ENCODE data around the gene PAOX.
"Not testable (repeated sequence)": the region's sequence is repeated elsewhere in the genome, so short reads cannot be mapped to it uniquely, and the experiment has no call there.

DNA sequence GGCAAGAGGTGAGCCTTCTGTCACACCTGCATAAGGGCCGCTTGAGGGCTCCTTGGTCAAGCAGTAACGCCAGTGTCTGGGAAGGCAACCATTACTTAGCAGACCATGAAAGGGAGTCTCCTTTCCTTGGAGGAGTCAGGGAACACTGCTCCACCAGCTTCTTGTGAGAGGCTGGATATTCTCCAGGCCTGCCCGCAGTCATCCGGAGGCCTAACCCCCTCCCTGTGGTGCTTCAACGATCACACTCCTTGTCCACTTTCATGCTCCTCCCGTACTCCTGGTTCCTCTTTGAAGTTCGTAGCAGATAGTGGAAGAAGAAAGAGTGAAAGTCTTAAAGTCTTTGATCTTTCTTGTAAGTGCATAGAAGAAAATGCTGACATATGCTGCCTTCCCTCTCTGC, 11.6 kb upstream of the PAOX start:
- TF ChIP-seq, protein P1, sequence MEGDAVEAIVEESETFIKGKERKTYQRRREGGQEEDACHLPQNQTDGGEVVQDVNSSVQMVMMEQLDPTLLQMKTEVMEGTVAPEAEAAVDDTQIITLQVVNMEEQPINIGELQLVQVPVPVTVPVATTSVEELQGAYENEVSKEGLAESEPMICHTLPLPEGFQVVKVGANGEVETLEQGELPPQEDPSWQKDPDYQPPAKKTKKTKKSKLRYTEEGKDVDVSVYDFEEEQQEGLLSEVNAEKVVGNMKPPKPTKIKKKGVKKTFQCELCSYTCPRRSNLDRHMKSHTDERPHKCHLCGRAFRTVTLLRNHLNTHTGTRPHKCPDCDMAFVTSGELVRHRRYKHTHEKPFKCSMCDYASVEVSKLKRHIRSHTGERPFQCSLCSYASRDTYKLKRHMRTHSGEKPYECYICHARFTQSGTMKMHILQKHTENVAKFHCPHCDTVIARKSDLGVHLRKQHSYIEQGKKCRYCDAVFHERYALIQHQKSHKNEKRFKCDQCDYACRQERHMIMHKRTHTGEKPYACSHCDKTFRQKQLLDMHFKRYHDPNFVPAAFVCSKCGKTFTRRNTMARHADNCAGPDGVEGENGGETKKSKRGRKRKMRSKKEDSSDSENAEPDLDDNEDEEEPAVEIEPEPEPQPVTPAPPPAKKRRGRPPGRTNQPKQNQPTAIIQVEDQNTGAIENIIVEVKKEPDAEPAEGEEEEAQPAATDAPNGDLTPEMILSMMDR (IDR thresholded peaks at IDR 0.05), result not testable (repeated sequence)
- TF ChIP-seq POLR2A (IDR thresholded peaks at IDR 0.05), result not testable (repeated sequence)
